HepG2 (cell line): ENCODE measurements around the gene CBR4. TPM values are rescaled to one million over a fixed set of nuclear protein-coding genes. Genes with fewer than 3 reads are reported as not detected.

Source experiments
- ATAC-seq: fragments of 200-7000 bp; cut with Tn5 transposase; 3 replicates; pipeline ENCODE4 v1.9.1; 2020; ENCODE audit warnings: mild to moderate bottlenecking, moderate library complexity
- BruUV-seq: library from RNA; stranded (reverse); fragments of 400-500 nt; replicated peaks from 2 replicates; lab custom pipeline; 2021; lab: Mats Ljungman, UMichigan
- CTCF ChIA-PET: fragments of 300-600 bp; formaldehyde crosslinking; extraction: SDS; loops from one replicate; lab custom pipeline; 2021; ENCODE audit warnings: low total read pairs, inconsistent platforms, low intra/inter-chr PET ratio; lab: Yijun Ruan, JAX
- POLR2A ChIA-PET: fragments of 350-600 bp; sonication (Branson Sonifier 250); formaldehyde crosslinking; loops from one replicate; lab custom pipeline; 2020; ENCODE audit warnings: antibody characterized with exemption, inconsistent platforms; lab: Yijun Ruan, JAX
- DNase-seq: peaks from one replicate; pipeline ENCODE4 v3.0.0-alpha.2; 2015; ENCODE audit warnings: low spot score
- FAIRE-seq: peaks from 3 replicates; lab custom pipeline; 2011; peaks lifted over from hg19 to GRCh38; lab: Jason Lieb, UNC
- H2AFZ ChIP-seq: one replicate; pipeline ENCODE4 v1.6.1; 2011; ENCODE audit warnings: low read length, inconsistent platforms
- H3K27ac ChIP-seq: fragments of 300-600 bp; 3 replicates; pipeline ENCODE4 v1.8.0; 2011; ENCODE audit warnings: mixed run types, mild to moderate bottlenecking, mixed read lengths, low read length, inconsistent platforms; ENCODE audit not compliant: insufficient read depth; ENCODE audit errors: extremely low read length
- H3K27me3 ChIP-seq, 2 experiments: fragments of 200-600 bp in 1 of 2; 2 replicates in 1 of 2; 3 replicates in 1 of 2; pipeline versions ENCODE4 v1.6.0 to v1.8.0; 2011; ENCODE audit warnings: low read length in 2 of 2, mild to moderate bottlenecking in 2 of 2, moderate library complexity in 2 of 2, inconsistent platforms in 1 of 2; ENCODE audit not compliant: insufficient read depth in 2 of 2, control insufficient read depth in 1 of 2
- H3K36me3 ChIP-seq, 2 experiments: fragments of 200-600 bp in 1 of 2; replicated peaks in 1 of 2; 2 replicates in 1 of 2; 3 replicates in 1 of 2; pipeline versions ENCODE4 v1.5.1 to v1.8.0; 2011; ENCODE audit warnings: low read length in 2 of 2, inconsistent platforms in 1 of 2; ENCODE audit not compliant: insufficient read depth in 2 of 2, control insufficient read depth in 1 of 2
- H3K4me1 ChIP-seq: 2 replicates; pipeline ENCODE4 v1.5.1; 2012; ENCODE audit warnings: low read length, inconsistent platforms; ENCODE audit not compliant: insufficient read depth
- H3K4me2 ChIP-seq: 2 replicates; pipeline ENCODE4 v1.6.0; 2011; ENCODE audit warnings: low read depth, low read length, inconsistent platforms
- H3K4me3 ChIP-seq, 3 experiments: fragments of 200-600 bp in 1 of 3; sonication (generic), shearing (Covaris generic) in 1 of 3; replicated peaks in 1 of 3; 2 replicates each; pipeline ENCODE4 v1.5.1; 2011 to 2016; ENCODE audit warnings: low read length in 3 of 3, inconsistent platforms in 2 of 3, low read depth in 2 of 3, mild to moderate bottlenecking in 2 of 3, control low read depth in 1 of 3, mixed read lengths in 1 of 3; ENCODE audit not compliant: insufficient read depth in 1 of 3
- H3K79me2 ChIP-seq: one replicate; pipeline ENCODE4 v1.6.1; 2011; ENCODE audit warnings: low read length, inconsistent platforms; ENCODE audit not compliant: insufficient read depth
- H3K9ac ChIP-seq: 2 replicates; pipeline ENCODE4 v1.6.0; 2011; ENCODE audit warnings: mild to moderate bottlenecking, low read depth, low read length, inconsistent platforms; ENCODE audit not compliant: insufficient read depth
- H3K9me3 ChIP-seq: 2 replicates; pipeline ENCODE4 v1.5.1; 2012; ENCODE audit warnings: mild to moderate bottlenecking, low read length
- H4K20me1 ChIP-seq: 2 replicates; pipeline ENCODE4 v1.6.0; 2011; ENCODE audit warnings: inconsistent platforms, mild to moderate bottlenecking, low read length, moderate library complexity; ENCODE audit not compliant: insufficient read depth
- BORCS8-MEF2B ChIP-seq: sonication (generic); formaldehyde crosslinking; IDR thresholded peaks from 2 replicates; pipeline ENCODE4 v1.8.0; 2022; ENCODE audit warnings: mild to moderate bottlenecking, missing genetic modification reagents
- ELF4 ChIP-seq: sonication (generic); formaldehyde crosslinking; IDR thresholded peaks from 2 replicates; pipeline ENCODE4 v1.5.0; 2020; ENCODE audit warnings: missing genetic modification reagents, mild to moderate bottlenecking, moderate library complexity, borderline replicate concordance
- HINFP ChIP-seq: sonication (generic); formaldehyde crosslinking; IDR thresholded peaks from 2 replicates; pipeline ENCODE4 v1.4.0; 2020; ENCODE audit warnings: low read depth, mild to moderate bottlenecking, missing genetic modification reagents
- MAFF ChIP-seq: IDR thresholded peaks from 2 replicates; pipeline ENCODE4 v1.6.1; 2011; ENCODE audit warnings: low read depth, low read length, improper control_type of control experiment
- MTERF4 ChIP-seq: sonication (generic); formaldehyde crosslinking; IDR thresholded peaks from 2 replicates; pipeline ENCODE4 v1.8.0; 2023; ENCODE audit warnings: mild to moderate bottlenecking, missing genetic modification reagents
- MXI1 ChIP-seq: IDR thresholded peaks from 3 replicates; pipeline ENCODE4 v1.6.1; 2012; ENCODE audit warnings: low read depth, low read length, inconsistent platforms, borderline replicate concordance
- SIN3B ChIP-seq: fragments of 150-350 bp; IDR thresholded peaks from 2 replicates; pipeline ENCODE4 v1.6.1; 2014; ENCODE audit warnings: low read length
- ZFP82 ChIP-seq: sonication (generic); formaldehyde crosslinking; IDR thresholded peaks from 2 replicates; pipeline ENCODE4 v1.5.1; 2020; ENCODE audit warnings: mild to moderate bottlenecking, missing genetic modification reagents, borderline replicate concordance
- ZNF160 ChIP-seq: sonication (generic); formaldehyde crosslinking; IDR thresholded peaks from 2 replicates; pipeline ENCODE4 v1.8.0; 2022; ENCODE audit warnings: mild to moderate bottlenecking, inconsistent platforms, missing genetic modification reagents
- ZNF672 ChIP-seq: sonication (generic); formaldehyde crosslinking; IDR thresholded peaks from 2 replicates; pipeline ENCODE4 v1.8.1; 2022; ENCODE audit warnings: missing genetic modification reagents
- ZNF776 ChIP-seq: sonication (generic); formaldehyde crosslinking; IDR thresholded peaks from 2 replicates; pipeline ENCODE4 v1.4.0; 2020; ENCODE audit warnings: mild to moderate bottlenecking, missing genetic modification reagents
- WGBS: methylation state at CpG from one replicate; pipeline ENCODE4 v1.1.6; 2017; ENCODE audit warnings: low lambda C conversion rate; 5-methylcytosine and 5-hydroxymethylcytosine counted together
- in situ Hi-C: cut with HindIII; loops from 2 replicates; pipeline ENCODE4 v1.10.0; 2017; ENCODE audit warnings: low pct_unique_long_range_greater_than_20kb; ENCODE audit not compliant: extremely low pct_ligation_motif_present
- intact Hi-C: fragments of 100-400 bp; cut with micrococcal nuclease; formaldehyde crosslinking; loops from one replicate; pipeline ENCODE4 v1.10.0; 2022; ENCODE audit not compliant: unreplicated experiment
- polyA plus RNA-seq, 8 experiments: library from polyadenylated mRNA; depleted of rRNA in 3 of 8; stranded (reverse) in 7 of 8; unstranded in 1 of 8; fragments of >200 nt; fragmentation: Illumina TruSeq in 4 of 8; extraction: Trizol in 4 of 8; gene quantifications; 2 replicates each; pipeline versions ENCODE4 v1.2.1 to v1.2.3, GENCODE V29; 2011 to 2016; ENCODE audit warnings: low read depth in 4 of 8, missing spikeins in 1 of 8, mixed read lengths in 1 of 8; ENCODE audit not compliant: insufficient read depth in 1 of 8
- total RNA-seq, 5 experiments: library from RNA; depleted of rRNA; stranded (reverse); fragments of >200 nt; fragmentation: Illumina TruSeq; extraction: Trizol; gene quantifications; 2 replicates each; pipeline ENCODE4 v1.2.3, GENCODE V29; 2016; ENCODE audit warnings: low read depth in 1 of 5
- TF ChIP-seq, protein P1 (sequence below): sonication (generic); formaldehyde crosslinking; IDR thresholded peaks from 2 replicates; pipeline ENCODE4 v1.5.0; 2020; ENCODE audit warnings: mild to moderate bottlenecking, missing genetic modification reagents
- TF ChIP-seq, protein P2 (sequence below): IDR thresholded peaks from 2 replicates; pipeline ENCODE4 v1.6.1; 2016; ENCODE audit warnings: control low read depth
- TF ChIP-seq, protein P3 (sequence below): sonication (generic); formaldehyde crosslinking; conservative IDR thresholded peaks from 2 replicates; pipeline ENCODE4 v1.4.0; 2020; ENCODE audit warnings: missing genetic modification reagents

The CBR4 gene
- total and polyA plus RNA-seq, 2 of the 13 experiments (the other 11 are each of a cell fraction or from before 2014, with no cell fraction given), result 7.3 to 20.7 TPM

- TF ChIP-seq, protein P1, sequence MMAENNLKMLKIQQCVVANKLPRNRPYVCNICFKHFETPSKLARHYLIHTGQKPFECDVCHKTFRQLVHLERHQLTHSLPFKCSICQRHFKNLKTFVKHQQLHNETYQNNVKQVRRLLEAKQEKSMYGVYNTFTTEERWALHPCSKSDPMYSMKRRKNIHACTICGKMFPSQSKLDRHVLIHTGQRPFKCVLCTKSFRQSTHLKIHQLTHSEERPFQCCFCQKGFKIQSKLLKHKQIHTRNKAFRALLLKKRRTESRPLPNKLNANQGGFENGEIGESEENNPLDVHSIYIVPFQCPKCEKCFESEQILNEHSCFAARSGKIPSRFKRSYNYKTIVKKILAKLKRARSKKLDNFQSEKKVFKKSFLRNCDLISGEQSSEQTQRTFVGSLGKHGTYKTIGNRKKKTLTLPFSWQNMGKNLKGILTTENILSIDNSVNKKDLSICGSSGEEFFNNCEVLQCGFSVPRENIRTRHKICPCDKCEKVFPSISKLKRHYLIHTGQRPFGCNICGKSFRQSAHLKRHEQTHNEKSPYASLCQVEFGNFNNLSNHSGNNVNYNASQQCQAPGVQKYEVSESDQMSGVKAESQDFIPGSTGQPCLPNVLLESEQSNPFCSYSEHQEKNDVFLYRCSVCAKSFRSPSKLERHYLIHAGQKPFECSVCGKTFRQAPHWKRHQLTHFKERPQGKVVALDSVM (CRISPR knock-in tag), result no peak
These were observed 8.4 kb upstream of the CBR4 start (continued) for GRCh38 chr4:169018406-169018805.

- ChIA-PET POLR2A (no interaction called here), CTCF (no interaction called here)
- FAIRE-seq (no peak), ATAC-seq (no peak), DNase-seq (no peak)
- H3K27ac ChIP-seq, result no peak overlapping the region
- no peaks in the 10 kb centered on the region for H3K36me3 ChIP-seq
- peaks cover 26% of the 10 kb centered on the region for H3K4me1 ChIP-seq
- H3K4me3 ChIP-seq, result no peak overlapping the region
- H4K20me1 ChIP-seq, result no peaks in the 10 kb centered on the region
- H3K9me3 ChIP-seq, result no peaks in the 10 kb centered on the region
- H3K9ac ChIP-seq, result no peak overlapping the region
- H2AFZ ChIP-seq, result no peak overlapping the region
- H3K27me3 ChIP-seq, result no peaks in the 10 kb centered on the region
- no peak overlapping the region for H3K4me2 ChIP-seq
- in situ Hi-C loops (no loop called here), intact Hi-C loops (no loop called here)
- H3K79me2 ChIP-seq, result no peaks in the 10 kb centered on the region
- WGBS, result 97% methylated on average over 4 of the region's 5 CpGs
- no TSS peak for BruUV-seq
- TF ChIP-seq SIN3B (no peak), BORCS8-MEF2B (CRISPR knock-in tag) (no peak), ZFP82 (CRISPR knock-in tag) (no peak), ZNF672 (CRISPR knock-in tag) (no peak), MAFF (no peak), ELF4 (CRISPR knock-in tag) (no peak), HINFP (CRISPR knock-in tag) (no peak), ZNF776 (no peak), MXI1 (no peak), MTERF4 (CRISPR knock-in tag) (no peak), ZNF160 (CRISPR knock-in tag) (no peak)
- TF ChIP-seq, protein P2, sequence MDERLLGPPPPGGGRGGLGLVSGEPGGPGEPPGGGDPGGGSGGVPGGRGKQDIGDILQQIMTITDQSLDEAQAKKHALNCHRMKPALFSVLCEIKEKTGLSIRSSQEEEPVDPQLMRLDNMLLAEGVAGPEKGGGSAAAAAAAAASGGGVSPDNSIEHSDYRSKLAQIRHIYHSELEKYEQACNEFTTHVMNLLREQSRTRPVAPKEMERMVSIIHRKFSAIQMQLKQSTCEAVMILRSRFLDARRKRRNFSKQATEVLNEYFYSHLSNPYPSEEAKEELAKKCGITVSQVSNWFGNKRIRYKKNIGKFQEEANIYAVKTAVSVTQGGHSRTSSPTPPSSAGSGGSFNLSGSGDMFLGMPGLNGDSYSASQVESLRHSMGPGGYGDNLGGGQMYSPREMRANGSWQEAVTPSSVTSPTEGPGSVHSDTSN (CRISPR knock-in tag), result no peak
- TF ChIP-seq, protein P3, sequence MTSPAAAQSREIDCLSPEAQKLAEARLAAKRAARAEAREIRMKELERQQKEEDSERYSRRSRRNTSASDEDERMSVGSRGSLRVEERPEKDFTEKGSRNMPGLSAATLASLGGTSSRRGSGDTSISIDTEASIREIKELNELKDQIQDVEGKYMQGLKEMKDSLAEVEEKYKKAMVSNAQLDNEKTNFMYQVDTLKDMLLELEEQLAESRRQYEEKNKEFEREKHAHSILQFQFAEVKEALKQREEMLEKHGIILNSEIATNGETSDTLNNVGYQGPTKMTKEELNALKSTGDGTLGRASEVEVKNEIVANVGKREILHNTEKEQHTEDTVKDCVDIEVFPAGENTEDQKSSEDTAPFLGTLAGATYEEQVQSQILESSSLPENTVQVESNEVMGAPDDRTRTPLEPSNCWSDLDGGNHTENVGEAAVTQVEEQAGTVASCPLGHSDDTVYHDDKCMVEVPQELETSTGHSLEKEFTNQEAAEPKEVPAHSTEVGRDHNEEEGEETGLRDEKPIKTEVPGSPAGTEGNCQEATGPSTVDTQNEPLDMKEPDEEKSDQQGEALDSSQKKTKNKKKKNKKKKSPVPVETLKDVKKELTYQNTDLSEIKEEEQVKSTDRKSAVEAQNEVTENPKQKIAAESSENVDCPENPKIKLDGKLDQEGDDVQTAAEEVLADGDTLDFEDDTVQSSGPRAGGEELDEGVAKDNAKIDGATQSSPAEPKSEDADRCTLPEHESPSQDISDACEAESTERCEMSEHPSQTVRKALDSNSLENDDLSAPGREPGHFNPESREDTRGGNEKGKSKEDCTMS, result no peak
These were observed 7.9 kb upstream of the CBR4 start for GRCh38 chr4:169017971-169018370.
